ENCODE measurements around the gene EFCAB3. TPM values are rescaled to one million over a fixed set of nuclear protein-coding genes. Genes with fewer than 3 reads are reported as not detected.
"Not testable (repeated sequence)": the region's sequence is repeated elsewhere in the genome, so short reads cannot be mapped to it uniquely, and the experiment has no call there.

The EFCAB3 gene
- total RNA-seq, 4 donors from 2014 or later: not detected

DNA sequence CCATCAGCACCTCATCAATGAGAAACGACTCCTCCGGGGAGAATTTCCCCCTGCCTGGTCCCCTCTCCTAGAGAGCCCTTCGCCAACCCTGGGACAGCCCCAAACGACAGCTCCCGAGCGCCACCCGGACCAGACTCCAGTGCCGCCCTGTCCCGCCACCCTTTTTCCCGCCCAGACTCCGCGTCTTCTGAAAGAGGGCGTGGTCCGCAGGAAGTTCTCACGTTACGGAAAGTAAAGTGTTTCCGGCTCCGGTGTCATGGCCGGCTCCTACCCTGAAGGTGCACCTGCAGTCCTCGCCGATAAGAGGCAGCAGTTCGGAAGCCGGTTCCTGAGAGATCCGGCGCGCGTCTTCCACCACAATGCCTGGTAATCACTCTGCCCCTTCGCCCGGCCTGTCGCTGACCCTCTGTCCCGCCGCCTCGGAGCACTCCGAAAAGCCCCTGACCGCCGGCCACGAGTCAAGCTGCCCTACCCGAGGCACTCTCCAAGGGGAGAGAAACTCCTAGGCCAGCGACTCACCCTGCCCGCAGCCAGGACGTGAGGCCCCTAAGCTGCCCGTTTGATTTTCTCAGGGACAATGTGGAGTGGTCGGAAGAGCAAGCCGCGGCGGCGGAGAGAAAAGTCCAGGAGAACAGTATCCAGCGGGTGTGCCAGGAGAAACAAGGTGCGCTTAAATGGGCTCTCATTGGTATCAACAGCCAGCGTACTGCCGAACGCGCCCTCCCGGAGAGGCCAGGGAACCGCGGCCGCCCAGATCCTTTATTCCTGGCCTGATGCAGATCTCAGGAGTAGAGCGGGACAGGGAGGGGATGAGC is 43.5 kb downstream of the EFCAB3 start, which contains the start of gene METTL2A:
Gene METTL2A, plus strand, starts transcription at position 251 of the 815 bp plus-strand sequence. Its CDS starts 6 bp downstream, at position 257.
- intact Hi-C loops (cut with DNase I); H3K9me3 ChIP-seq; H3K27me3 ChIP-seq: not testable (repeated sequence)
- H3K4me3 ChIP-seq: peak within 1 kb of the TSS; percentile 66 to 72 (median 68)
- peaks cover 0 to 23% (median 0%) of the 10 kb centered on the region in 3 donors for H3K36me3 ChIP-seq
- 0% methylated on average over 10 to 15 of the region's 58 CpGs for WGBS, 2 donors
- H3K27ac ChIP-seq: peak within 1 kb of the TSS; percentile 78 to 87 (median 80)
- peaks cover 5 to 23% (median 8%) of the 10 kb centered on the region in 3 donors for H3K4me1 ChIP-seq
- peak; percentile 22 for DNase-seq
- peak in 3 of 4 donors; percentile 23 to 69 (median 42) for TF ChIP-seq POLR2A (IDR thresholded peaks at IDR 0.05)
- TF ChIP-seq, protein P1, sequence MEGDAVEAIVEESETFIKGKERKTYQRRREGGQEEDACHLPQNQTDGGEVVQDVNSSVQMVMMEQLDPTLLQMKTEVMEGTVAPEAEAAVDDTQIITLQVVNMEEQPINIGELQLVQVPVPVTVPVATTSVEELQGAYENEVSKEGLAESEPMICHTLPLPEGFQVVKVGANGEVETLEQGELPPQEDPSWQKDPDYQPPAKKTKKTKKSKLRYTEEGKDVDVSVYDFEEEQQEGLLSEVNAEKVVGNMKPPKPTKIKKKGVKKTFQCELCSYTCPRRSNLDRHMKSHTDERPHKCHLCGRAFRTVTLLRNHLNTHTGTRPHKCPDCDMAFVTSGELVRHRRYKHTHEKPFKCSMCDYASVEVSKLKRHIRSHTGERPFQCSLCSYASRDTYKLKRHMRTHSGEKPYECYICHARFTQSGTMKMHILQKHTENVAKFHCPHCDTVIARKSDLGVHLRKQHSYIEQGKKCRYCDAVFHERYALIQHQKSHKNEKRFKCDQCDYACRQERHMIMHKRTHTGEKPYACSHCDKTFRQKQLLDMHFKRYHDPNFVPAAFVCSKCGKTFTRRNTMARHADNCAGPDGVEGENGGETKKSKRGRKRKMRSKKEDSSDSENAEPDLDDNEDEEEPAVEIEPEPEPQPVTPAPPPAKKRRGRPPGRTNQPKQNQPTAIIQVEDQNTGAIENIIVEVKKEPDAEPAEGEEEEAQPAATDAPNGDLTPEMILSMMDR (IDR thresholded peaks at IDR 0.05): peak in 4 of 6 experiments; percentile 12 to 56 (median 32)

GRCh38 chr17:62426214-62426613 is 45.9 kb downstream of the EFCAB3 start:
- intact Hi-C loops (cut with DNase I); H3K4me3 ChIP-seq: not testable (repeated sequence)

DNA sequence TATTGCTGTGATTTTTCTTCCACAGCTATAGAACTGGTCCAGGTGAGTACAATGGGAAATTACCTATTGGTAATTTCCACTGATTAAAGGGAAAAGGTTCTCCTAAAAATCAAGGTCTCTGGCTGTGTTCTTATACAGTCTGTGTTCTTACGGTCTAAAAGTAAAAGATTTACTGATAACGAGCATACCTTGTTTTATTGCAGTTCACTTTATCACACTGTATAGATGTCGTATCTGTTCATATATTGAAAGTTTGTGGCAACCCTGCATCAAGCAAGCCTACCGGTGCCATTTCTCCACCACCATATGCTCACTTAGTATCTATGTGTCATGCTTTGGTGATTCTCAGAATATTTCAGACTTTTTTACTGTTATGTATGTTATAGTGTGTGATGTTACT is 54.9 kb downstream of the EFCAB3 start:
- WGBS, 2 donors: 97 to 99% methylated on average over 4 of the region's 4 CpGs
- H3K4me1 ChIP-seq; H3K9me3 ChIP-seq; H3K4me3 ChIP-seq; DNase-seq; H3K27ac ChIP-seq; H3K27me3 ChIP-seq; intact Hi-C loops (cut with DNase I): not testable (repeated sequence)
- peaks cover 0 to 80% (median 0%) of the 10 kb centered on the region in 3 donors for H3K36me3 ChIP-seq

More at GRCh38 chr17:62426214-62426613, 45.9 kb downstream of the EFCAB3 start:
- 58 to 67% methylated on average over 2 of the region's 2 CpGs for WGBS, 2 donors
- Histone ChIP-seq H3K4me1 (peaks cover 5 to 23% (median 8%) of the 10 kb centered on the region in 3 donors), H3K36me3 (peaks cover 0 to 46% (median 0%) of the 10 kb centered on the region in 3 donors)
- not testable (repeated sequence) for H3K9me3 ChIP-seq, DNase-seq, H3K27me3 ChIP-seq, H3K27ac ChIP-seq

GRCh38 chr17:62441181-62441580 is 60.8 kb downstream of the EFCAB3 start:
- 96 to 97% methylated on average over 6 of the region's 6 CpGs for WGBS, 2 donors
- intact Hi-C loops (cut with DNase I); H3K4me3 ChIP-seq; H3K27me3 ChIP-seq; H3K4me1 ChIP-seq; H3K27ac ChIP-seq; H3K9me3 ChIP-seq; DNase-seq: not testable (repeated sequence)
- peaks cover 6 to 83% (median 15%) of the 10 kb centered on the region in 3 donors for H3K36me3 ChIP-seq

- Histone ChIP-seq H3K4me3 (no peak overlapping the region), H3K9me3 (no peaks in the 10 kb centered on the region), H3K36me3 (peaks cover 6 to 99% (median 15%) of the 10 kb centered on the region in 3 donors), H3K4me1 (no peaks in the 10 kb centered on the region), H3K27me3 (no peaks in the 10 kb centered on the region), H3K27ac (no peak overlapping the region)
- 95 to 97% methylated on average over 4 of the region's 4 CpGs for WGBS, 2 donors
- DNase-seq: no peak
- intact Hi-C loops (cut with DNase I): no loop called here
- TF ChIP-seq, protein P1 (IDR thresholded peaks at IDR 0.05): no peak
- no peak for TF ChIP-seq POLR2A (IDR thresholded peaks at IDR 0.05)
Measured at GRCh38 chr17:62444063-62444462, 63.7 kb downstream of the EFCAB3 start.

DNA sequence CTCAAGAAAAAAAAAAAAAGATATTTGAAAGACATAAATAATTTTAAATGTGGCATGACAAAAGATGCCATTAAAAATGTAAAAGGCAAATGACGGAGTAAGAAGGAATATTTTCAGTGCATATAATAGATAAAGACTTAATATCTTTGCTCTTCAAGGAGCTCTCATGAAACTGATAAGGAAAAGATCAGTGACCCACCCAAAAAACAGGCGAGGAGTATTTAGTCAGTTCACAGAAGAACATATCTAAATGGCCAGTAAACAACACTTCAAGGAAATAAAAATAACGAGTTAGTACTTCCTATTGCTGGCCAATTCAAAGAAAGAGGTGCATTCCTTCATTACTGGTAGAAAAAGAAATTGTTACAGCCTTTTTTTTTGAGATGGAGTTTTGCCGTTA is 65.4 kb downstream of the EFCAB3 start:
- 91 to 93% methylated on average over 4 of the region's 4 CpGs for WGBS, 2 donors
- H3K9me3 ChIP-seq; H3K4me3 ChIP-seq; H3K27me3 ChIP-seq; DNase-seq; H3K4me1 ChIP-seq; H3K27ac ChIP-seq; intact Hi-C loops (cut with DNase I): not testable (repeated sequence)
- peaks cover 6 to 91% (median 15%) of the 10 kb centered on the region in 3 donors for H3K36me3 ChIP-seq

DNA sequence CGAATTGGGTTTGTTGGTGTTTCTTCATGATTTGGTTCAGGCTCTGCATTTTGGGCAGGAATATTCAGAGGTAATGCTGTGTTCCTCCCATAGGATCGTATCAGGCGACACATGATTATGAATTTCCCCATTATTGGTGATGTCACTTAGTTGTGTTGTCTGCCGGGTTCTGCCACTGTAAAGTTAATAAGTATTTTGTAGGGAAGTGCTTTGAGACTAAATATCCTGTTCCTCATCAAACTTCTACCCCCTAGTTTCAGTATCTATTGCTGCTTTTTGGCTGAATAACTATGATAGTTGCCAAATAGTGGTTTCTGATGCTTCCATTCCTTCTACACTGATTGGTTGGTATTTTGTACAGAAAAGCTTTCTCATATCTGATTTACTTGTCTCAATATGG is 71.8 kb downstream of the EFCAB3 start:
- H3K36me3 ChIP-seq: peaks cover 0 to 27% (median 0%) of the 10 kb centered on the region in 3 donors
- intact Hi-C loops (cut with DNase I); H3K4me3 ChIP-seq; H3K27me3 ChIP-seq; H3K9me3 ChIP-seq; DNase-seq; H3K27ac ChIP-seq; H3K4me1 ChIP-seq: not testable (repeated sequence)
- WGBS, 2 donors: 89 to 92% methylated on average over 3 to 4 of the region's 4 CpGs

DNA sequence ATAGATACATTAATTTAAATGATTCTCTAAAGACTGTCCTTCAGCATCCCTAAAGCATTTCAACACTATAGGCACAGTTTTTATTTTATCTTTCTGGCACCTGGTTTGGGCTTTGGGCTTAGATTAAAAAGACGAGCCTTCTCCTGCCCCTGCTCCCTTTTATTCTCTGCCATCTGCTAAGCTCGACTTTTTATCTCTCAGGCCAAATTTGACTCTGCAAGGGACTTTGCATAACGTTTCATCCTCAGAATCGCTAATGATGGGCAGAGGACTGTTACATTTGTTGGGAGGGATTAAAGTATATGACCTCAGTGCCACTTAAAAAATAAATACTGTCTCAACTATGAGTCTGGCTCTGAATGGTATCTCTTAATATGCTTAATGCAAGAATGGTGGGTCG is 72.7 kb downstream of the EFCAB3 start:
- intact Hi-C loops (cut with DNase I); DNase-seq; H3K4me1 ChIP-seq; H3K27ac ChIP-seq; H3K9me3 ChIP-seq; H3K4me3 ChIP-seq; H3K27me3 ChIP-seq: not testable (repeated sequence)
- WGBS, 2 donors: 63 to 64% methylated on average over 4 to 5 of the region's 5 CpGs
- H3K36me3 ChIP-seq: peaks cover 0 to 19% (median 0%) of the 10 kb centered on the region in 3 donors

DNA sequence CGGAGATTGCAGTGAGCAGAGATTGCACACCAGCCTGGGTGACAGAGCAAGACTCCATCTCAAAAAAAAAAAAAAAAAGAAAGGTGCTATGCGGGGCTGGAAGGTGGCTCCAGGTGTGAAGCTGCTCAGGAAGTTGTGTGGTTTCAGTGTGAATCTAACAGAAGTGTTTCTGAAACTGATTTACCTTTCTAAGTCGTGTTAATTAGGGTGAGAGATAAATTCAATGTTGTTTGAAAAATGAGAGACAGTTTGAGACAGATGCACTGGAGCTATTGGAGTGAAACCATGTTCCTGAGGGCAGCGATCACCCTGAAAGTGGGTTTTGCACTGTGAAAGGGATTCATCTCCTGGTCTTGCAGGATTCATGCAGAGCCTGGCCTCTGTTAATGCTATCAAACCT is 73.3 kb downstream of the EFCAB3 start:
- H3K27ac ChIP-seq; H3K9me3 ChIP-seq; intact Hi-C loops (cut with DNase I); H3K27me3 ChIP-seq; H3K4me3 ChIP-seq; DNase-seq; H3K4me1 ChIP-seq: not testable (repeated sequence)
- H3K36me3 ChIP-seq: peaks cover 0 to 13% (median 0%) of the 10 kb centered on the region in 3 donors
- 62 to 82% methylated on average over 4 of the region's 4 CpGs for WGBS, 2 donors

GRCh38 chr17:62454111-62454510 is 73.8 kb downstream of the EFCAB3 start:
- H3K27ac ChIP-seq; DNase-seq; H3K4me3 ChIP-seq; H3K4me1 ChIP-seq; H3K36me3 ChIP-seq; intact Hi-C loops (cut with DNase I); H3K9me3 ChIP-seq; H3K27me3 ChIP-seq: not testable (repeated sequence)
- WGBS, 2 donors: 65 to 80% methylated on average over 3 of the region's 3 CpGs
